OCI-LY1 (cell line): ENCODE data around the gene SMC3.

ENCODE experiments used
- CTCF ChIP-seq: fragments of 200-600 bp; sonication (generic), shearing (Covaris generic); IDR thresholded peaks from 2 replicates; pipeline ENCODE4 v1.5.1; 2017; ENCODE audit warnings: mild to moderate bottlenecking, antibody characterized with exemption, low read length, moderate library complexity, mixed read lengths
- EZH2 ChIP-seq: fragments of 200-600 bp; sonication (generic), shearing (Covaris generic); IDR thresholded peaks from 2 replicates; pipeline ENCODE4 v1.8.0; 2017; ENCODE audit warnings: borderline replicate concordance, mixed run types, mild to moderate bottlenecking, antibody characterized with exemption, low read length, moderate library complexity, mixed read lengths

GRCh38 chr10:110553905-110554304 lies 13.6 kb upstream of the SMC3 start:
- no peak for TF ChIP-seq CTCF
- TF ChIP-seq EZH2, result no peak
